Immature natural killer cell (primary cell): ENCODE results near the gene C2orf72. TPM values are rescaled to one million over a fixed set of nuclear protein-coding genes. Genes with fewer than 3 reads are reported as not detected.
A peak's percentile ranks its signal among the peaks of the same experiment; 100 is the strongest.
"Not testable (repeated sequence)": the region's sequence is repeated elsewhere in the genome, so short reads cannot be mapped to it uniquely, and the experiment has no call there.

Source experiments
- DNase-seq, 3 donors: peaks; one replicate each; pipeline ENCODE4 v3.0.0; 2022; ENCODE audit warnings: mixed read lengths in 1 of 3
- H3K27ac Mint-ChIP-seq, 6 donors: one replicate each; pipeline ENCODE4 v1.8.0; 2020; ENCODE audit warnings: mixed read lengths in 6 of 6, mild to moderate bottlenecking in 5 of 6, inconsistent platforms in 4 of 6, moderate library complexity in 3 of 6
- H3K27me3 Mint-ChIP-seq, 3 donors: one replicate each; pipeline ENCODE4 v1.8.0; 2020 to 2021; ENCODE audit warnings: low read depth in 3 of 3, mild to moderate bottlenecking in 3 of 3, mixed read lengths in 3 of 3, moderate library complexity in 3 of 3, inconsistent platforms in 1 of 3
- H3K36me3 Mint-ChIP-seq, 3 donors: one replicate each; pipeline ENCODE4 v1.8.0; 2020; ENCODE audit warnings: mixed read lengths in 3 of 3, inconsistent platforms in 2 of 3, mild to moderate bottlenecking in 2 of 3
- H3K4me1 Mint-ChIP-seq, 2 donors: one replicate each; pipeline ENCODE4 v1.8.0; 2020; ENCODE audit warnings: inconsistent platforms in 2 of 2, mild to moderate bottlenecking in 2 of 2, mixed read lengths in 2 of 2, moderate library complexity in 1 of 2
- H3K4me3 Mint-ChIP-seq, 5 donors: one replicate each; pipeline ENCODE4 v1.8.0; 2020; ENCODE audit warnings: mild to moderate bottlenecking in 5 of 5, mixed read lengths in 5 of 5, inconsistent platforms in 3 of 5, moderate library complexity in 3 of 5
- H3K9me3 Mint-ChIP-seq, 6 donors: one replicate each; pipeline ENCODE4 v1.8.0; 2020; ENCODE audit warnings: mild to moderate bottlenecking in 6 of 6, mixed read lengths in 6 of 6, inconsistent platforms in 4 of 6, moderate library complexity in 3 of 6
- polyA plus RNA-seq, 3 donors: library from polyadenylated mRNA; unstranded; fragments of 300-500 nt; fragmentation: Illumina TruSeq; gene quantifications; one replicate each; pipeline ENCODE4 v1.2.3, GENCODE V29; 2021

Gene C2orf72
- polyA plus RNA-seq, 3 donors from 2014 or later: not detected

DNA sequence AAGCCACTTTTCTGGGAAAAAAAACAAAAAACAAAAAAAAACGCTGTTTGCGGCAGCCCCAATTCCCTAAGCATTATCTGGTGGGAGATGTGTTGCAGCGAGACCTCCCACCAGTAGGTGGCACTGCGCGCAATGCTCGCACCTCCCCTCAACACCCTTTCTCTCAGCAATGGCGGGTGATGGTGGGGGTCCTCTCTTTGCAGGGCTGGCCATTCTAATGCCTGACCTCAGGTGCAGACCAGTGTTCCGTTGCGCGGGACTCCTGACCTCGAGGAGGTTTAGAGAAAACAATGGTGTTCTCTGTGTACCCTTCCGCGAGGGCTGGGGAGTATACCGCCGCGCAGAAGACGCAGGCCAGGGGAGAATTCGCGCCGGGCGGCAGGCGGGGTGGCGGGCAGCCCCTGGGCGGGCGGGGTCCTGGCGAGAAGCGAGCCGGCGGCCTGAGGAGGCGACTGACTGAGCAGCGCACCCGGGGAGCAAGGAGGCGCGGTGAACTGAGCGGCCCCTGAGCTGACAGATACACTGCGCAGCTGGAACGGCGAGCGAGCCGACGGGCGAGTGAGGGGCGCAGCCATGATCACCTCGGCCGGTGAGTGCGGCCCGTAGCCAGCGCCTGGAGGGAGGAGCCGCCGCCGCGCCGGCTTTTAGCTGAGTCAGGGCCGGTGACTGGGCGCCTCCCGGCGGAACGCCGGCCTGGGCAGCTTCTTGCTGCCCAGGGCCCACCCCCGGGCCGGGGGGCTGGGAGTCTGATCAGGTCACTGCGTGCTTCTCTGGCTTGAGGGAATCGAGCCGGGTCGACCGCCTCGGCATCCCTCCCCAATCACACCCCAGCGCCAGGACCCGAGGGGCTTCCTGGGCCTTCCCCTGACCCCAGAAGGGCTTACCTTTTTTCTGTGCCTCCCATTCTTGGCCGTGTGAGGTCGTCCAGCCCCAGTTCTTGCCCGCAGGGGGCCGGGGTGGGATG is 19.4 kb downstream of the C2orf72 start, which contains the start of gene PSMD1:
Gene PSMD1, plus strand, starts transcription at position 415 of the 964 bp plus-strand sequence. Its CDS starts 159 bp downstream, at position 574.
- peak; percentile 96 to 97 (median 96) for DNase-seq
- peaks cover 0 to 3% (median 0%) of the 10 kb centered on the region in 3 donors for H3K36me3 Mint-ChIP-seq
- peak within 1 kb of the TSS; percentile 91 to 100 (median 100) for H3K27ac Mint-ChIP-seq
- peaks cover 13 to 19% (median 19%) of the 10 kb centered on the region in 3 donors for H3K27me3 Mint-ChIP-seq
- peaks cover 0 to 3% (median 0%) of the 10 kb centered on the region in 6 donors for H3K9me3 Mint-ChIP-seq
- H3K4me1 Mint-ChIP-seq: peaks cover 61 to 70% of the 10 kb centered on the region in 2 donors
- H3K4me3 Mint-ChIP-seq: peak within 1 kb of the TSS; percentile 98 to 99 (median 99)

DNA sequence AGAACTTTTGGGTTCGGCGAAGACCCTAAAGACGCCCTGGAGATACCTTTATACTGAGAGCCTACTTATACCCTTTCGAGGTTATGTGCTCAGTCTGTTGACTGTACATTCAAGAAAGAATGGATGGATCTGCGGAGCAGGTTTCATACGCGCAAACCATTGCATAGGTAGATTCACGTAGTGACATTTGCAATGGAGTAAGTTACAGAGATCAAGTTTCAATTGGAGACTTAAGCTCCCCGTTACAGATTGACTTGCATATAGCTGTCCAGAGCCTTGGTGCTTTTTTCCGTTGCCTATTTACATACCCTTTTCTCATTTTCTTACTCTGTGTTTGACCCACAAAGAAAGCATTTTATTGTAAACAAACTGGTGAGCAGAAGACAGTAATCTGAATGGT is 20.3 kb downstream of the C2orf72 start:
- DNase-seq: no peak
- H3K4me1 Mint-ChIP-seq: peaks cover 55 to 66% of the 10 kb centered on the region in 2 donors

DNA sequence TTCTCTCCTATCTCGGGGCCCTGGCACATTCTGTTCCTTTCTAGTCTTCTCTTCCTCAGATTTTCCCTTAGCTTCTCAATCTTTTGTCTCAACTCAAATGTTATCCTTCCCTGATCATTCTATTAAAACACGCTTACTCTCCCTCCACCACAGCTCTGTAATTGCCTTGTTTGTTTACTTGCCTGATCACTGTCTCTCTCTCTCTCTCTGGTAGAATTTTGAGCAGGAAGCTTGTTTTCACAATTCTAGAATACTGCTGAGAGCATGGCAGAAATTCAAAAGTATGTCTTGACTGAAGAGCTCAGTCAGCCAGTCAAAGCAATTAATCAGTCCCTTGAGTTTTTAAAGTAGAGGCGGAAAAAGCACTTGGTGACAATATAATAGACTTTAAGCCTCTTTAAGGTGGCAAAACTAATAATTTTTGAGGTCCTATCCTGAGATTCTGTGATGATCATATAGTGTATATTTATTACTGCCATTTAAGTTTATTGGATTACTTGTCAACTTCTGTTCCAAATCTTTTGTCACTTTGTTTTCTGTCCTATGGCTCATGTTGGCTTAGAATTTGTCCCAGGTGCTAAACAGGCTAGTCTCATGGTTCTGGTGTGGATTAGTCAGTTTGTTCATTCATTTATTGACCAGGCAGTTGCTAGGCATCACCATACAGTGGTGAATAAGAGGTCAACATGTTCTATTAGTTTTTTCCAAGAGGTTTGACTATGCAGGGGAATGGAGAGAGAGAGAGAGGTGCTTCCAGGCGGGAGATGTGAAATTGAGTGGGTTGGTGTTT is 21.6 kb downstream of the C2orf72 start:
- H3K36me3 Mint-ChIP-seq: peaks cover 0 to 21% (median 12%) of the 10 kb centered on the region in 3 donors
- H3K4me3 Mint-ChIP-seq: peak overlapping the region; percentile 57 to 99 (median 99)
- peaks cover 41 to 57% of the 10 kb centered on the region in 2 donors for H3K4me1 Mint-ChIP-seq
- H3K27ac Mint-ChIP-seq: peak overlapping the region in 2 of 6 donors; percentile 1 to 81
- DNase-seq: no peak
- no peaks in the 10 kb centered on the region for H3K9me3 Mint-ChIP-seq
- peaks cover 6 to 10% (median 9%) of the 10 kb centered on the region in 3 donors for H3K27me3 Mint-ChIP-seq

More for the DNA sequence above, 20.3 kb downstream of the C2orf72 start:
- H3K27ac Mint-ChIP-seq: peak overlapping the region; percentile 7 to 83 (median 64)
- H3K4me3 Mint-ChIP-seq: peak overlapping the region; percentile 98 to 99 (median 99)
- peaks cover 0 to 3% (median 0%) of the 10 kb centered on the region in 6 donors for H3K9me3 Mint-ChIP-seq
- peaks cover 0 to 11% (median 3%) of the 10 kb centered on the region in 3 donors for H3K36me3 Mint-ChIP-seq
- peaks cover 13 to 17% (median 15%) of the 10 kb centered on the region in 3 donors for H3K27me3 Mint-ChIP-seq

GRCh38 chr2:231059756-231060155 is 22.4 kb downstream of the C2orf72 start:
- Mint-ChIP-seq H3K4me3 (no peak overlapping the region), H3K27ac (peak overlapping the region in 1 of 6 donors; percentile 17), H3K27me3 (peaks cover 4 to 10% (median 6%) of the 10 kb centered on the region in 3 donors), H3K36me3 (peaks cover 0 to 21% (median 12%) of the 10 kb centered on the region in 3 donors), H3K9me3 (no peaks in the 10 kb centered on the region), H3K4me1 (peaks cover 38 to 52% of the 10 kb centered on the region in 2 donors)
- no peak for DNase-seq

- H3K4me3 Mint-ChIP-seq: no peak overlapping the region
- H3K36me3 Mint-ChIP-seq: peaks cover 6 to 37% (median 20%) of the 10 kb centered on the region in 3 donors
- H3K9me3 Mint-ChIP-seq: no peaks in the 10 kb centered on the region
- H3K27me3 Mint-ChIP-seq: peaks cover 0 to 3% (median 0%) of the 10 kb centered on the region in 3 donors
- no peak for DNase-seq
- no peak overlapping the region for H3K27ac Mint-ChIP-seq
- H3K4me1 Mint-ChIP-seq: peaks cover 23 to 36% of the 10 kb centered on the region in 2 donors
Observed at GRCh38 chr2:231062776-231063175, 25.5 kb downstream of the C2orf72 start.

- H3K4me3 Mint-ChIP-seq: no peak overlapping the region
- H3K27me3 Mint-ChIP-seq: no peaks in the 10 kb centered on the region
- H3K36me3 Mint-ChIP-seq: peaks cover 11 to 43% (median 26%) of the 10 kb centered on the region in 3 donors
- H3K4me1 Mint-ChIP-seq: peaks cover 17 to 30% of the 10 kb centered on the region in 2 donors
- no peak for DNase-seq
- H3K9me3 Mint-ChIP-seq: no peaks in the 10 kb centered on the region
- H3K27ac Mint-ChIP-seq: no peak overlapping the region
Observed at GRCh38 chr2:231063347-231063746, 26.0 kb downstream of the C2orf72 start.

- H3K9me3 Mint-ChIP-seq: no peaks in the 10 kb centered on the region
- peaks cover 0 to 7% of the 10 kb centered on the region in 2 donors for H3K4me1 Mint-ChIP-seq
- H3K27me3 Mint-ChIP-seq: no peaks in the 10 kb centered on the region
- H3K27ac Mint-ChIP-seq: no peak overlapping the region
- peaks cover 15 to 52% (median 30%) of the 10 kb centered on the region in 3 donors for H3K36me3 Mint-ChIP-seq
- no peak for DNase-seq
- H3K4me3 Mint-ChIP-seq: no peak overlapping the region
Observed at GRCh38 chr2:231065966-231066365, 28.6 kb downstream of the C2orf72 start.

- H3K36me3 Mint-ChIP-seq: peaks cover 20 to 51% (median 36%) of the 10 kb centered on the region in 3 donors
- not testable (repeated sequence) for H3K27ac Mint-ChIP-seq, DNase-seq, H3K27me3 Mint-ChIP-seq, H3K4me1 Mint-ChIP-seq, H3K4me3 Mint-ChIP-seq, H3K9me3 Mint-ChIP-seq
Observed at GRCh38 chr2:231067531-231067930, 30.2 kb downstream of the C2orf72 start.

- H3K4me1 Mint-ChIP-seq: no peaks in the 10 kb centered on the region
- H3K4me3 Mint-ChIP-seq: no peak overlapping the region
- H3K9me3 Mint-ChIP-seq: no peaks in the 10 kb centered on the region
- H3K36me3 Mint-ChIP-seq: peaks cover 20 to 46% (median 30%) of the 10 kb centered on the region in 3 donors
- no peak overlapping the region for H3K27ac Mint-ChIP-seq
- no peak for DNase-seq
- no peaks in the 10 kb centered on the region for H3K27me3 Mint-ChIP-seq
Observed at GRCh38 chr2:231068525-231069222, 31.4 kb downstream of the C2orf72 start.

GRCh38 chr2:231069379-231070054 is 32.2 kb downstream of the C2orf72 start:
- Mint-ChIP-seq H3K27me3 (no peaks in the 10 kb centered on the region), H3K4me1 (no peaks in the 10 kb centered on the region), H3K9me3 (no peaks in the 10 kb centered on the region), H3K27ac (no peak overlapping the region), H3K36me3 (peaks cover 20 to 46% (median 30%) of the 10 kb centered on the region in 3 donors), H3K4me3 (no peak overlapping the region)
- DNase-seq: no peak

DNA sequence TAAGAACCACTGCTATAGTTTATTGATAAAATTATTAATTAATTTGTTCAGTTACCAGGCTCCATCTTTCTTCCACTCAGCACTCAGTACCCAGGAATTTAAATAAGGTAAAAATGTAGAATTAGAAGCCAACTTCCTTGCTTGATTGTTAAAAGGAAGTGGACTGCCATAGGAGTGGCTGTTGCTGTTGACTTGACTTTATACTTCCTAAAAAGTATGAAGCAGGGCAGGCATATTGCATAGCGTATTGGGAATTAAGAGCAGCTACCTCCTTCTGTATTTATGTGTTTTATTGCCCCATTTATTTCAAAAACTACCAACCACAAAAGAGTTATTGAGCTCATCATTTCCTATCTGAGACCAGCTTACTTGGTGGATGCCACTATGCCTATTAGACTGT is 47.2 kb downstream of the C2orf72 start:
- peaks cover 25 to 52% (median 43%) of the 10 kb centered on the region in 3 donors for H3K36me3 Mint-ChIP-seq
- H3K9me3 Mint-ChIP-seq: no peaks in the 10 kb centered on the region
- DNase-seq: no peak
- H3K27me3 Mint-ChIP-seq: no peaks in the 10 kb centered on the region
- no peak overlapping the region for H3K27ac Mint-ChIP-seq
- no peak overlapping the region for H3K4me3 Mint-ChIP-seq
- H3K4me1 Mint-ChIP-seq: no peaks in the 10 kb centered on the region

- Mint-ChIP-seq H3K4me3 (no peak overlapping the region), H3K27ac (no peak overlapping the region), H3K9me3 (no peaks in the 10 kb centered on the region), H3K27me3 (no peaks in the 10 kb centered on the region), H3K36me3 (peaks cover 22 to 44% (median 30%) of the 10 kb centered on the region in 3 donors), H3K4me1 (no peaks in the 10 kb centered on the region)
- DNase-seq: no peak
Observed at GRCh38 chr2:231088754-231089153, 51.4 kb downstream of the C2orf72 start.
